ENCODE results near the gene SOX30. TPM values are rescaled to one million over a fixed set of nuclear protein-coding genes. Genes with fewer than 3 reads are reported as not detected.

The SOX30 gene
- total RNA-seq, 1 donor from 2014 or later = 0.17 TPM

- Histone ChIP-seq H3F3A (ENCODE audit: low read depth) (peaks cover 14% of the 10 kb centered on the region), H2AFZ (replicated peaks) (no peak overlapping the region), H3K27ac (no peak overlapping the region), H3K36me3 (no peaks in the 10 kb centered on the region), H3K9me3 (ENCODE audit: low read depth) (no peaks in the 10 kb centered on the region), H4K20me1 (ENCODE audit: low read depth) (peaks cover 8% of the 10 kb centered on the region), H3K27me3 (peaks cover 13% of the 10 kb centered on the region), H3K9ac (no peak overlapping the region), H3K4me1 (peaks cover 15% of the 10 kb centered on the region), H3K4me3 (no peak overlapping the region), H3K79me2 (ENCODE audit: low read depth) (peaks cover 26% of the 10 kb centered on the region), H3K4me2 (no peak overlapping the region)
- peaks cover 3% of the 10 kb centered on the region for H3K27me3 Mint-ChIP-seq (ENCODE audit: insufficient read depth, low read depth)
- DNase-seq (ENCODE audit: low spot score) = no peak
- no peaks in the 10 kb centered on the region for H3K9me3 Mint-ChIP-seq
- peaks cover 26% of the 10 kb centered on the region for H3K4me1 Mint-ChIP-seq
- no peak overlapping the region for H3K27ac Mint-ChIP-seq
- peak overlapping the region; percentile 89 for H3K4me3 Mint-ChIP-seq
- no peak for TF ChIP-seq EZH2phosphoT487 (IDR thresholded peaks at IDR 0.05)
- TF ChIP-seq EZH2 (IDR thresholded peaks at IDR 0.05) = no peak
- TF ChIP-seq, protein P1, sequence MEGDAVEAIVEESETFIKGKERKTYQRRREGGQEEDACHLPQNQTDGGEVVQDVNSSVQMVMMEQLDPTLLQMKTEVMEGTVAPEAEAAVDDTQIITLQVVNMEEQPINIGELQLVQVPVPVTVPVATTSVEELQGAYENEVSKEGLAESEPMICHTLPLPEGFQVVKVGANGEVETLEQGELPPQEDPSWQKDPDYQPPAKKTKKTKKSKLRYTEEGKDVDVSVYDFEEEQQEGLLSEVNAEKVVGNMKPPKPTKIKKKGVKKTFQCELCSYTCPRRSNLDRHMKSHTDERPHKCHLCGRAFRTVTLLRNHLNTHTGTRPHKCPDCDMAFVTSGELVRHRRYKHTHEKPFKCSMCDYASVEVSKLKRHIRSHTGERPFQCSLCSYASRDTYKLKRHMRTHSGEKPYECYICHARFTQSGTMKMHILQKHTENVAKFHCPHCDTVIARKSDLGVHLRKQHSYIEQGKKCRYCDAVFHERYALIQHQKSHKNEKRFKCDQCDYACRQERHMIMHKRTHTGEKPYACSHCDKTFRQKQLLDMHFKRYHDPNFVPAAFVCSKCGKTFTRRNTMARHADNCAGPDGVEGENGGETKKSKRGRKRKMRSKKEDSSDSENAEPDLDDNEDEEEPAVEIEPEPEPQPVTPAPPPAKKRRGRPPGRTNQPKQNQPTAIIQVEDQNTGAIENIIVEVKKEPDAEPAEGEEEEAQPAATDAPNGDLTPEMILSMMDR (IDR thresholded peaks at IDR 0.05) = no peak
- H3K36me3 Mint-ChIP-seq = no peaks in the 10 kb centered on the region
Observed at GRCh38 chr5:157576678-157577077, 75.6 kb downstream of the SOX30 start.

Small RNA genes within 50 kb of the gene (small RNA-seq; reads per million reads assigned to genes)
- gene RNU6-390P = not detected

Other genes starting within 250 kb of the SOX30 start
- gene NIPAL4, start 192.2 kb downstream of the SOX30 start, total RNA-seq (ENCODE audit: low replicate concordance) = not detected in 2 replicates
- 11.5 and 20.9 TPM in 2 replicates for gene ADAM19, start 76.7 kb downstream of the SOX30 start, total RNA-seq (ENCODE audit: low replicate concordance)
- gene C5orf52, start 19.1 kb upstream of the SOX30 start, total RNA-seq (ENCODE audit: low replicate concordance) = not detected in 2 replicates
- gene THG1L, start 79.0 kb upstream of the SOX30 start, total RNA-seq (ENCODE audit: low replicate concordance) = 15.1 and 20.5 TPM in 2 replicates
- 10.7 and 13.6 TPM in 2 replicates for gene LSM11, start 91.3 kb upstream of the SOX30 start, total RNA-seq (ENCODE audit: low replicate concordance)
- gene CLINT1, start 206.7 kb upstream of the SOX30 start, total RNA-seq (ENCODE audit: low replicate concordance) = 58.4 and 65.0 TPM in 2 replicates